CD14-positive monocyte (primary cell): ENCODE measurements around the gene ARHGAP10. TPM values are rescaled to one million over a fixed set of nuclear protein-coding genes. Genes with fewer than 3 reads are reported as not detected.

ENCODE experiments used
- DNase-seq, 3 donors: peaks; one replicate each; pipeline ENCODE4 v3.0.0-alpha.2; 2011 to 2022
- H2AFZ ChIP-seq: 2 replicates; pipeline ENCODE4 v1.6.0; 2012; ENCODE audit warnings: mild to moderate bottlenecking, low read depth, low read length, inconsistent platforms; ENCODE audit not compliant: insufficient read depth, poor library complexity, severe bottlenecking
- H3K27ac ChIP-seq, 2 donors: 1 replicate in 1 of 2; 2 replicates in 1 of 2; pipeline ENCODE4 v1.5.1; 2012 to 2013; ENCODE audit warnings: low read length in 2 of 2, control low read depth in 1 of 2, inconsistent platforms in 1 of 2, low read depth in 1 of 2, mild to moderate bottlenecking in 1 of 2
- H3K27me3 ChIP-seq, 2 donors: one replicate each; pipeline versions ENCODE4 v1.6.0 to v1.6.1; 2011 to 2013; ENCODE audit warnings: low read length in 2 of 2; ENCODE audit not compliant: control insufficient read depth in 2 of 2, insufficient read depth in 2 of 2
- H3K36me3 ChIP-seq, 2 donors: replicated peaks in 1 of 2; 1 replicate in 1 of 2; 2 replicates in 1 of 2; pipeline versions ENCODE4 v1.5.1 to v1.6.1; 2012 to 2013; ENCODE audit warnings: low read length in 2 of 2, control low read depth in 1 of 2, inconsistent platforms in 1 of 2, mild to moderate bottlenecking in 1 of 2; ENCODE audit not compliant: insufficient read depth in 2 of 2, control insufficient read depth in 1 of 2
- H3K4me1 ChIP-seq, 2 donors: 1 replicate in 1 of 2; 2 replicates in 1 of 2; pipeline versions ENCODE4 v1.5.1 to v1.6.1; 2012 to 2013; ENCODE audit warnings: low read length in 2 of 2, control low read depth in 1 of 2, inconsistent platforms in 1 of 2, mild to moderate bottlenecking in 1 of 2, moderate library complexity in 1 of 2; ENCODE audit not compliant: insufficient read depth in 2 of 2, control insufficient read depth in 1 of 2
- H3K4me2 ChIP-seq: replicated peaks from 2 replicates; pipeline ENCODE3; 2012; ENCODE audit warnings: low read length, moderate library complexity, mild to moderate bottlenecking; ENCODE audit not compliant: poor library complexity, severe bottlenecking; ENCODE audit errors: extremely low read depth
- H3K4me3 ChIP-seq, 3 experiments: fragments of 200-600 bp in 1 of 3; sonication (generic) in 1 of 3; replicated peaks in 1 of 3; 1 replicate in 2 of 3; 2 replicates in 1 of 3; pipeline ENCODE4 v1.5.1; 2011 to 2013; ENCODE audit warnings: low read length in 3 of 3, mild to moderate bottlenecking in 3 of 3, control low read depth in 2 of 3, low read depth in 2 of 3, inconsistent platforms in 1 of 3, moderate library complexity in 1 of 3
- H3K79me2 ChIP-seq: 2 replicates; pipeline ENCODE4 v1.6.0; 2012; ENCODE audit warnings: mild to moderate bottlenecking, control low read depth, inconsistent platforms, low read length, moderate library complexity; ENCODE audit not compliant: insufficient read depth
- H3K9ac ChIP-seq: 2 replicates; pipeline ENCODE4 v1.6.0; 2017; ENCODE audit warnings: low read length, mild to moderate bottlenecking; ENCODE audit not compliant: insufficient read depth, poor library complexity, severe bottlenecking
- H3K9me3 ChIP-seq, 2 donors: replicated peaks in 1 of 2; 1 replicate in 1 of 2; 2 replicates in 1 of 2; pipeline versions ENCODE4 v1.5.1 to v1.6.1; 2012 to 2013; ENCODE audit warnings: low read length in 2 of 2, control low read depth in 1 of 2; ENCODE audit not compliant: control insufficient read depth in 1 of 2, insufficient read depth in 1 of 2
- H4K20me1 ChIP-seq: 2 replicates; pipeline ENCODE4 v1.6.0; 2012; ENCODE audit warnings: mild to moderate bottlenecking, low read length, control low read depth, moderate library complexity; ENCODE audit not compliant: insufficient read depth
- H3K27ac Mint-ChIP-seq, 7 donors: one replicate each; pipeline ENCODE4 v1.8.0; 2020; ENCODE audit warnings: mild to moderate bottlenecking in 7 of 7, mixed read lengths in 7 of 7, moderate library complexity in 6 of 7, inconsistent platforms in 2 of 7
- H3K27me3 Mint-ChIP-seq, 3 donors: one replicate each; pipeline ENCODE4 v1.8.0; 2021 to 2022; ENCODE audit warnings: low read depth in 3 of 3, mild to moderate bottlenecking in 3 of 3, mixed read lengths in 3 of 3, moderate library complexity in 3 of 3, inconsistent platforms in 1 of 3
- H3K36me3 Mint-ChIP-seq, 2 donors: one replicate each; pipeline ENCODE4 v1.8.0; 2020; ENCODE audit warnings: mixed read lengths in 2 of 2, inconsistent platforms in 1 of 2, mild to moderate bottlenecking in 1 of 2
- H3K4me1 Mint-ChIP-seq: one replicate; pipeline ENCODE4 v1.8.0; 2020; ENCODE audit warnings: mild to moderate bottlenecking, mixed read lengths
- H3K4me3 Mint-ChIP-seq, 2 donors: one replicate each; pipeline ENCODE4 v1.8.0; 2020; ENCODE audit warnings: mild to moderate bottlenecking in 2 of 2, mixed read lengths in 2 of 2, moderate library complexity in 1 of 2
- H3K9me3 Mint-ChIP-seq, 7 donors: one replicate each; pipeline ENCODE4 v1.8.0; 2020 to 2022; ENCODE audit warnings: mixed read lengths in 7 of 7, mild to moderate bottlenecking in 6 of 7, moderate library complexity in 6 of 7, inconsistent platforms in 2 of 7
- WGBS: methylation state at CpG from one replicate; pipeline ENCODE4 v1.1.5; 2013; ENCODE audit warnings: missing lambda C conversion rate; ENCODE audit not compliant: insufficient coverage; 5-methylcytosine and 5-hydroxymethylcytosine counted together
- intact Hi-C, 2 donors: fragments of 100-400 bp; cut with micrococcal nuclease; formaldehyde crosslinking; loops; one replicate each; pipeline versions ENCODE4 v1.15.0 to v1.15.1; 2023
- polyA plus RNA-seq, 3 donors: library from polyadenylated mRNA; depleted of rRNA in 1 of 3; unstranded in 2 of 3; stranded (reverse) in 1 of 3; fragments of 300-500 nt in 2 of 3; fragments of >200 nt in 1 of 3; fragmentation: Illumina TruSeq in 2 of 3; gene quantifications; 1 replicate in 2 of 3; 2 replicates in 1 of 3; pipeline ENCODE4 v1.2.3, GENCODE V29; 2012 to 2021
- TF ChIP-seq, protein P1 (sequence below): fragments of 200-600 bp; IDR thresholded peaks from one replicate; pipeline ENCODE4 v1.8.0; 2022; ENCODE audit warnings: antibody characterized with exemption, mild to moderate bottlenecking

ARHGAP10 gene
- polyA plus RNA-seq, 3 donors, result 1.7 to 4.3 (median 3.0) TPM

- TF ChIP-seq, protein P1, sequence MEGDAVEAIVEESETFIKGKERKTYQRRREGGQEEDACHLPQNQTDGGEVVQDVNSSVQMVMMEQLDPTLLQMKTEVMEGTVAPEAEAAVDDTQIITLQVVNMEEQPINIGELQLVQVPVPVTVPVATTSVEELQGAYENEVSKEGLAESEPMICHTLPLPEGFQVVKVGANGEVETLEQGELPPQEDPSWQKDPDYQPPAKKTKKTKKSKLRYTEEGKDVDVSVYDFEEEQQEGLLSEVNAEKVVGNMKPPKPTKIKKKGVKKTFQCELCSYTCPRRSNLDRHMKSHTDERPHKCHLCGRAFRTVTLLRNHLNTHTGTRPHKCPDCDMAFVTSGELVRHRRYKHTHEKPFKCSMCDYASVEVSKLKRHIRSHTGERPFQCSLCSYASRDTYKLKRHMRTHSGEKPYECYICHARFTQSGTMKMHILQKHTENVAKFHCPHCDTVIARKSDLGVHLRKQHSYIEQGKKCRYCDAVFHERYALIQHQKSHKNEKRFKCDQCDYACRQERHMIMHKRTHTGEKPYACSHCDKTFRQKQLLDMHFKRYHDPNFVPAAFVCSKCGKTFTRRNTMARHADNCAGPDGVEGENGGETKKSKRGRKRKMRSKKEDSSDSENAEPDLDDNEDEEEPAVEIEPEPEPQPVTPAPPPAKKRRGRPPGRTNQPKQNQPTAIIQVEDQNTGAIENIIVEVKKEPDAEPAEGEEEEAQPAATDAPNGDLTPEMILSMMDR, result no peak
- Histone ChIP-seq H3K9me3 (peaks cover 0 to 2% of the 10 kb centered on the region in 2 donors), H4K20me1 (no peaks in the 10 kb centered on the region), H3K4me1 (no peaks in the 10 kb centered on the region), H3K27ac (no peak overlapping the region), H3K79me2 (no peaks in the 10 kb centered on the region), H2AFZ (no peak overlapping the region), H3K9ac (no peak overlapping the region), H3K27me3 (no peaks in the 10 kb centered on the region), H3K4me2 (no peak overlapping the region), H3K36me3 (peaks cover 0 to 23% of the 10 kb centered on the region in 2 donors), H3K4me3 (no peak overlapping the region)
- peaks cover 4 to 19% of the 10 kb centered on the region in 2 donors for H3K36me3 Mint-ChIP-seq
- DNase-seq, result no peak
- no peaks in the 10 kb centered on the region for H3K27me3 Mint-ChIP-seq
- H3K4me1 Mint-ChIP-seq, result no peaks in the 10 kb centered on the region
- peaks cover 0 to 7% (median 6%) of the 10 kb centered on the region in 7 donors for H3K9me3 Mint-ChIP-seq
- H3K4me3 Mint-ChIP-seq, result no peak overlapping the region
- intact Hi-C loops, result no loop called here
- H3K27ac Mint-ChIP-seq, result no peak overlapping the region
- 100% methylated on average over 3 of the region's 8 CpGs for WGBS
These were observed 116.1 kb downstream of the ARHGAP10 start for GRCh38 chr4:147847751-147848590.

DNA sequence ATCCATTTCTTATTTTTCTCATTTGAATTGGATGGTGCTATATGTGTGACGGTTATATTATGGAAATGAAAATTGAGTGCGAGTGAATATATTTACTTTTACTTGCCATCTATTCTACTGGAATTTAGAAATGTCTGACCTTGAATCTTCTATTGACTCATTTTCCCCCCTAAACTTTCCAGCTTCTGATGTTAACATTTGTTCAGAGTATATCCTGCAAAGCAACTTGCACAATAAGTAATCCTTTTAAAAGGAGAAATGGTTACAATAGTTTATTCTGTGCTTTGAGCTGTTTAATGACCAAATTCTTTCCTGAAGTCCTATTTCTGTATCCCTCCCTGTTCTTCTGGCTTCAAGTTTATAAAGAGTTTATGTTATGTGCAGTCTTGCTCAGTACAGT is 116.7 kb downstream of the ARHGAP10 start:
- no peaks in the 10 kb centered on the region for H4K20me1 ChIP-seq
- H3K4me3 ChIP-seq, result no peak overlapping the region
- no peak overlapping the region for H2AFZ ChIP-seq
- Mint-ChIP-seq H3K9me3 (peaks cover 0 to 7% (median 6%) of the 10 kb centered on the region in 7 donors), H3K27ac (no peak overlapping the region), H3K36me3 (peaks cover 4 to 19% of the 10 kb centered on the region in 2 donors), H3K4me1 (no peaks in the 10 kb centered on the region), H3K4me3 (no peak overlapping the region), H3K27me3 (no peaks in the 10 kb centered on the region)
- H3K9me3 ChIP-seq, result peaks cover 0 to 2% of the 10 kb centered on the region in 2 donors
- H3K4me1 ChIP-seq, result no peaks in the 10 kb centered on the region
- no peak overlapping the region for H3K4me2 ChIP-seq
- H3K9ac ChIP-seq, result no peak overlapping the region
- no peak overlapping the region for H3K27ac ChIP-seq
- intact Hi-C loops, result no loop called here
- DNase-seq, result no peak
- peaks cover 0 to 23% of the 10 kb centered on the region in 2 donors for H3K36me3 ChIP-seq
- TF ChIP-seq, protein P1, result no peak
- WGBS, result no CpG with 5 or more reads among the region's 2 CpGs
- H3K79me2 ChIP-seq, result no peaks in the 10 kb centered on the region
- no peaks in the 10 kb centered on the region for H3K27me3 ChIP-seq
